22Rv1 (cell line): ENCODE data around the gene OR52D1.

Experiments
- H3K27ac ChIP-seq: fragments of 450-650 bp; 2 replicates; pipeline ENCODE4 v1.5.1; 2017
- CTCF ChIP-seq: fragments of 450-650 bp; IDR thresholded peaks from 2 replicates; pipeline ENCODE4 v1.5.1; 2017; ENCODE audit warnings: mild to moderate bottlenecking
- ZFX ChIP-seq: fragments of 450-650 bp; IDR thresholded peaks from 2 replicates; pipeline ENCODE4 v1.6.1; 2017; ENCODE audit warnings: antibody characterized with exemption, borderline replicate concordance

OR52D1 gene

GRCh38 chr11:5488385-5488784 is at the start of gene OR52D1:
OR52D1 (plus strand) TSS chr11:5488685; CDS start chr11:5488707, 22 bp downstream.
- no peak within 1 kb of the TSS for H3K27ac ChIP-seq
- TF ChIP-seq ZFX: no peak
- no peak for TF ChIP-seq CTCF

GRCh38 chr11:5441414-5441813 is 47.1 kb upstream of the OR52D1 start, which contains the start of gene OR51I1:
OR51I1 (minus strand) TSS chr11:5441514; CDS start chr11:5441514, 0 bp downstream.
- no peak within 1 kb of the TSS for H3K27ac ChIP-seq
- no peak for TF ChIP-seq CTCF
- no peak for TF ChIP-seq ZFX

GRCh38 chr11:5443835-5444393 is 44.6 kb upstream of the OR52D1 start:
- H3K27ac ChIP-seq: no peak overlapping the region
- TF ChIP-seq ZFX: no peak
- no peak for TF ChIP-seq CTCF

GRCh38 chr11:5449023-5449422 is 39.5 kb upstream of the OR52D1 start, which contains the start of gene OR51I2:
OR51I2 (plus strand) TSS chr11:5449323; CDS start chr11:5453489, 4,166 bp downstream.
- H3K27ac ChIP-seq: no peak within 1 kb of the TSS
- no peak for TF ChIP-seq CTCF
- no peak for TF ChIP-seq ZFX

DNA sequence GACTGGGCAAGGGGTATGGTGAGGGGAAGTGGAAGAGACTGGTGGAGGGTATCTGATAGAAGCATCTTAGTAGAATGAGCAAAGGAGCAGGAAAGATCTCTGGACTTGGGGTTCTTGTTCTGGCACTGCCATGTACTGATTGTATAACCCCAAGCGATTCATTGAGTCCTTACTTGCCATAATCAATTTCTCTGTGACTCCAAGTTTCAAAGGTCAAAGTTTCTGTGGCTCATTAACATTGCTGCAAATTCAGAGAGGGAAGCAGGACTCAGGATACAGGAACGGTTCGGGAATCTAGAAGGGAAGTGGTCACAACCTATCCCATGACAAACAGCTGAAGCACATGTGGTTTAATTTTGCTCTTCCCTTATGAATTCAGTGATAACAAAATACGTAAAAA is 39.1 kb upstream of the OR52D1 start:
- H3K27ac ChIP-seq: no peak overlapping the region
- TF ChIP-seq CTCF: no peak
- TF ChIP-seq ZFX: no peak

- TF ChIP-seq CTCF (no peak), ZFX (no peak)
- H3K27ac ChIP-seq: no peak overlapping the region
Measured at GRCh38 chr11:5460983-5461621, 27.4 kb upstream of the OR52D1 start.

- TF ChIP-seq CTCF (no peak), ZFX (no peak)
Measured at GRCh38 chr11:5467527-5467926, 21.0 kb upstream of the OR52D1 start.

More at GRCh38 chr11:5467527-5467926, 21.0 kb upstream of the OR52D1 start:
- H3K27ac ChIP-seq: no peak overlapping the region
